HUES64 (cell line): Measurements from ENCODE around the gene UBAC2.
"Not testable (repeated sequence)": the region's sequence is repeated elsewhere in the genome, so short reads cannot be mapped to it uniquely, and the experiment has no call there.

Source experiments
- H3K27ac ChIP-seq: 2 replicates; pipeline ENCODE4 v1.7.0; 2013; ENCODE audit warnings: low read depth, low read length, inconsistent platforms
- H3K27me3 ChIP-seq: 2 replicates; pipeline ENCODE4 v1.6.1; 2013; ENCODE audit warnings: mild to moderate bottlenecking, low read length; ENCODE audit not compliant: insufficient read depth
- H3K36me3 ChIP-seq: 2 replicates; pipeline ENCODE4 v1.6.1; 2013; ENCODE audit warnings: mild to moderate bottlenecking, low read length; ENCODE audit not compliant: insufficient read depth
- H3K4me1 ChIP-seq: 2 replicates; pipeline ENCODE4 v1.6.1; 2013; ENCODE audit warnings: mild to moderate bottlenecking, low read length, moderate library complexity; ENCODE audit not compliant: insufficient read depth
- H3K4me3 ChIP-seq: 2 replicates; pipeline ENCODE4 v1.5.1; 2013; ENCODE audit warnings: mild to moderate bottlenecking, low read length, moderate library complexity
- H3K9ac ChIP-seq: 2 replicates; pipeline ENCODE4 v1.6.1; 2013; ENCODE audit warnings: mild to moderate bottlenecking, low read depth, low read length
- H3K9me3 ChIP-seq: 2 replicates; pipeline ENCODE4 v1.6.1; 2013; ENCODE audit warnings: low read depth, low read length; ENCODE audit not compliant: insufficient read depth
- WGBS: fragments of 150-250, 120-280 bp; methylation state at CpG from one replicate; pipeline ENCODE4 v1.1.7; 2013; ENCODE audit warnings: missing lambda C conversion rate; 5-methylcytosine and 5-hydroxymethylcytosine counted together

Gene UBAC2

DNA sequence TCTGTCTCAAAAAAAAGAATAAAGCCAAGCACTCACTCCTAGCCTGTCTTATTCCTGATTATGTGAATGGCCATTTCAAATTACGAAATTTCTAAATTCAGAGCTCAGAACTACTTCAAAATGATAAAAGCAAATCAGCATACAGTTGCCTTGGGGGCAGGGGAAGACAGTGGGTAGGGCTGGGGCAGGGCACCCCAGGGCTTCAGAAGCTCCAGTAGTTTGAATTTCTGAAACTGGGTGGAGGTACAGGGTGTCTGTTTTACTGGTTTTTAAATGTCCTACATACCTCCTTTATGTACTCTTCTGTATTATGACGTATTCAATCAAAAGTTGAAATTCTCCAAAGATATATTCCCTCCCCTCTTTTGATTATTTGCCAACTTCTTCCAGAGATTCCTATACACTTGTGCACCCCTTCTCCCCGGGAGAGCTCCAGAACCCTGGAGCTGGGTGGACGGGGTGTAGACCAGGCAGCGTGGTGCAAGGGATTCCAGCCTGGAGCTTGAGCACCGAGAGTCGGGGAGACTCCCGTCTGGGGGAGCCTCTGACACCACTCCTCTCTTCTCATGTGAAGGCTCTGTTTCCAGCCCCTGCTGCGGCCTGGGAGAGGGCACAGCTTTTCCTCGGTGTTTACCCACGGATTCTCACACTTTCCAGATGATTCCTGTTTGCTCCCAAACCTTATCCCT, 191.3 kb downstream of the UBAC2 start:
- WGBS, result 95% methylated on average over 11 of the region's 11 CpGs
- H3K4me3 ChIP-seq, result no peak overlapping the region
- H3K9me3 ChIP-seq, result no peaks in the 10 kb centered on the region
- no peaks in the 10 kb centered on the region for H3K4me1 ChIP-seq
- H3K9ac ChIP-seq, result no peak overlapping the region
- no peaks in the 10 kb centered on the region for H3K36me3 ChIP-seq
- no peaks in the 10 kb centered on the region for H3K27me3 ChIP-seq
- H3K27ac ChIP-seq, result no peak overlapping the region

GRCh38 chr13:99392470-99393135, 191.9 kb downstream of the UBAC2 start:
- H3K9me3 ChIP-seq, result no peaks in the 10 kb centered on the region
- H3K4me3 ChIP-seq, result no peak overlapping the region
- H3K27me3 ChIP-seq, result no peaks in the 10 kb centered on the region
- no peak overlapping the region for H3K9ac ChIP-seq
- no peaks in the 10 kb centered on the region for H3K36me3 ChIP-seq
- WGBS, result 91% methylated on average over 12 of the region's 13 CpGs
- no peaks in the 10 kb centered on the region for H3K4me1 ChIP-seq
- no peak overlapping the region for H3K27ac ChIP-seq

- not testable (repeated sequence) for H3K27ac ChIP-seq, H3K27me3 ChIP-seq, H3K4me3 ChIP-seq, H3K36me3 ChIP-seq, H3K4me1 ChIP-seq, H3K9ac ChIP-seq, H3K9me3 ChIP-seq
- WGBS, result 91% methylated on average over 4 of the region's 7 CpGs
Measured at GRCh38 chr13:99393391-99393790, 192.7 kb downstream of the UBAC2 start.

DNA sequence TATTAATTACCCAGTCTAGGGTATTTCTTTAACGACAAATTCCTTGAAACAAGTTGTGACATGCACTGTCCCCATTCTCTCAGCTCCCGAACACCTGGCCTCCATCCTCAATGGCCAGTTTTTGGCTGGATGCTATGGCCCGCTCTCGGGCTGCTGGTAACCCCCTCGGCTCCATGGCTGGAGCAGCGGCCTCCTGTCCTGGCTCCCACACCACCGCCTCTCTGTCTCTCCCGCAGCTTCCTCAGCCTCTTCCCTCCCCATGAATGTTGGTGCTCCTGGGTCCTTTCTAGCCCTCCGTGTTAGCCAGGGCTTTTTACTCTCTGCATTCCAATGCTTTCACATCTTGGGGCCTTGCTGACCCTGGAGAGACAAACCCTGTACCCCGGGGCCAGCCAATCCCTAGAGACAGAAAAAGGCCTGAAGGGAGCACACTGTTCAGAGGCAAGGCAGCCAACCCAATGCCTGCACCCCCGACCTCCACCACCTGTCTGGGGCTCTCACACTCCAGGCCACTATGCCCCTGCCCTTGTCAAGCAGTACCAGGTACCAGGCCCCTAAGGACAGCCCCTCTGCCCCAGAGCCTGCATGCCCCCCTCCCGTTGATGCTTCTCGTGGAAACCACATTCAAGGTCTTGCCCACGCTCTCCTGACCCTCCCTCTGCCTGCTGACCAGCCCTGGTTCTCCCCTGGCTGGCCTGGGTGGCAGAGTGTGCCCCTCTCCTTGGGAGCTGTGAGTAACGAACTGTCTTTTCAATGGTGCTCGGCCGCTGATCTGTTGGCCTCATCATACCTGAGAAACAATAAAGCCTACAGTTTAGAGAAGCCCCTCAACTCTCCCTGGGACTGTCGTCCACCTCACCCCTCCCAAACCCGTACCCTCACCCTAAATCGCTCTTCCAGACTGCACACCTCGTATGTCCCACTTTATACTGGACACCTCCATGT, 193.4 kb downstream of the UBAC2 start:
- Histone ChIP-seq H3K27ac (no peak overlapping the region), H3K9me3 (no peaks in the 10 kb centered on the region), H3K9ac (no peak overlapping the region), H3K4me1 (no peaks in the 10 kb centered on the region), H3K27me3 (no peaks in the 10 kb centered on the region), H3K4me3 (no peak overlapping the region), H3K36me3 (no peaks in the 10 kb centered on the region)
- WGBS, result 93% methylated on average over 21 of the region's 21 CpGs

DNA sequence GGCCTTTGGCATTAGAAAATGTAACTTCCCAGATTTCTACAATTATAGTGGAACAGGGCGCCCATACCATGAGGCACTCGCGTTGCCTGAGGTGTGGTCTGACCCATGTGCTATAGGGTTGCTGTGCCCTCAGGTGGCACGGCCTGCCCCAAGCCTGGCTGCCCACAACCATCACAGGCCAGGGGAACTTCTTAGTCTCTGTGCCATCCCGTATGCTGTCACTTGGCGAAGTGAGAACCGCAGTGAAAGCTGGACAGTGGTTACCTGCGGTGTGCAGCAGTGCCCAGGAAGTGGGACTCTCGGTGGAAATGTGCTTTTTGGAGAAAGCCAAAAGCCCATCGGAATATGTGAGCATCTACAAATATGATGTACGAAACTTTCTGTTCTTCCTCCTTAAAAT, 194.8 kb downstream of the UBAC2 start:
- H3K36me3 ChIP-seq, result no peaks in the 10 kb centered on the region
- H3K9me3 ChIP-seq, result no peaks in the 10 kb centered on the region
- no peak overlapping the region for H3K27ac ChIP-seq
- WGBS, result 96% methylated on average over 11 of the region's 11 CpGs
- H3K4me1 ChIP-seq, result no peaks in the 10 kb centered on the region
- H3K27me3 ChIP-seq, result no peaks in the 10 kb centered on the region
- H3K9ac ChIP-seq, result no peak overlapping the region
- no peak overlapping the region for H3K4me3 ChIP-seq

DNA sequence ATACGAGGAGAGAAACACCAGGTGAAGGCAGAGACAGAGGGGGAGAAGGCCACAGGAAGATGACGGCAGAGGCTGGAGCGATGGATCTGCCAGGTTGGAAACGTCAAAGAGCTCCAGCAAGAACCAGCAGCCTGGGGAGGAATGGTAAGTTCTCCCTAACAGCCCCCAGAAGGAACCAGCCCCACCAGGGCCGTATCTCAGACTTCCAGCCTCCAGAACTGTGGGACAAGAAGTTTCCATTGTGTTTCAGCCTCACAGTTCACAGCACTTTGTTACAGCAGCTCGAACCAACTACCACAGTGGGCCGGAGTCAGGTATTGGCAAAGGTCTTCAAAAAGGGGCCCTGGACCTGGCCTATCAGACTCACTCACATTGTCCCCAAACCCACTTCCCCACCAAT, 195.8 kb downstream of the UBAC2 start:
- 92% methylated on average over 7 of the region's 7 CpGs for WGBS
- no peak overlapping the region for H3K9ac ChIP-seq
- H3K27ac ChIP-seq, result no peak overlapping the region
- H3K27me3 ChIP-seq, result no peaks in the 10 kb centered on the region
- no peak overlapping the region for H3K4me3 ChIP-seq
- no peaks in the 10 kb centered on the region for H3K9me3 ChIP-seq
- no peaks in the 10 kb centered on the region for H3K36me3 ChIP-seq
- H3K4me1 ChIP-seq, result no peaks in the 10 kb centered on the region

- H3K36me3 ChIP-seq, result no peaks in the 10 kb centered on the region
- H3K27me3 ChIP-seq, result no peaks in the 10 kb centered on the region
- H3K4me1 ChIP-seq, result no peaks in the 10 kb centered on the region
- no peak overlapping the region for H3K27ac ChIP-seq
- no peak overlapping the region for H3K9ac ChIP-seq
- H3K4me3 ChIP-seq, result no peak overlapping the region
- no peaks in the 10 kb centered on the region for H3K9me3 ChIP-seq
- 94% methylated on average over 9 of the region's 9 CpGs for WGBS
Measured at GRCh38 chr13:99398071-99398470, 197.4 kb downstream of the UBAC2 start.

DNA sequence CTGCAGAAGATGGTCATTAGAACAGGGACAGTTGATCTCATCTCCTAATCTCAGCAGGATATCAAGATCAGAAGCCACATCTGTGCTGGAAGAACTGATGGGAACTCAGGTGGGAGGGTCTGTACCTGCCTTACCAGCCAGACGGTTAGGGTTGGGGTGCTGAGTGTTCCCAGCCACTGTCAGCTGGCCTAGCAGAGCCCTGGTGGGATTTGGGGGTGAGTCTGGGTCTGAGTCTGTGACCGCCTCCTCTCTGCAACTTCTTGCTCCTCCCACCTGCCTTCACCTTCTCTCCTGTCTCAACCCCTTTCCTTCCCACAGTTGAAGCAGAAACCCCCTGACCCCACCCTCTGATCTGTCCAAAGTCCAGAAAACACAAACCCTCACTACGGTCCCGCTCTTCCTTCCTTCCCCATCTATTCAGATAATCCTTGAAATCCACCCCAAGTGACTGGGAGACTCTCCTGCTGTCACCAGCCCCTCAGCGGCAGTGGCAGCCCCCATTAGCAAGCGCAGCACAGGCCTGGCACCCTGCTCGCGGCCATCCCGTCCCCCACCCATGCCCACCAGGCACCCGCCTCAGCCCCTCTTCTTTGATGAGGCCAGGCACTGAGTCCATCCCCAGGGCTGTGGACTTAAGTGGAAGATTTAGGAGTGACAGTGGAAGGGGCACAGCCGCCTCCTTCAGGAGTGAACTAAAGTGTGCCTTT, 198.4 kb downstream of the UBAC2 start:
- H3K27me3 ChIP-seq, result no peaks in the 10 kb centered on the region

DNA sequence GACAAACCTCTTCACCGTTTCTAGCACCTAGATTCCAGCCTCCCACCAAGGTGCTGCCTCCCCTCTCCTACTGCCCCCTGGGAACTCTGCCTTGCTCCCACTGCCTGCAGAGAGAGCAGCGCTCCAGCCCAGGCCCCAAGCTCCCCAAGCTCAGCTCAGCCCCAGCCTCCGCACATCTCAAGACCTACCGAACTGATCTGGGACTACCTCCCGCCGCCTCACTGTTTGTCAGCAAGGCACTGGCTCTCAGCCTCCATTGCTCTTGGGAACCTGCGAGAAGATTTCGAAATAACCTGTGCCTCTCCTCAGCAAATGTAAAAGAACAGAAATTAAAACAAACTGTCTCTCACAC, 198.9 kb downstream of the UBAC2 start:
- no peaks in the 10 kb centered on the region for H3K27me3 ChIP-seq
- no peaks in the 10 kb centered on the region for H3K9me3 ChIP-seq
- H3K27ac ChIP-seq, result no peak overlapping the region
- H3K4me3 ChIP-seq, result no peak overlapping the region
- no peaks in the 10 kb centered on the region for H3K36me3 ChIP-seq
- no peaks in the 10 kb centered on the region for H3K4me1 ChIP-seq
- H3K9ac ChIP-seq, result no peak overlapping the region
- 92% methylated on average over 8 of the region's 8 CpGs for WGBS

More for the DNA sequence above, 198.4 kb downstream of the UBAC2 start:
- no peaks in the 10 kb centered on the region for H3K36me3 ChIP-seq
- H3K27ac ChIP-seq, result no peak overlapping the region
- H3K9me3 ChIP-seq, result no peaks in the 10 kb centered on the region
- H3K9ac ChIP-seq, result no peak overlapping the region
- H3K4me1 ChIP-seq, result no peaks in the 10 kb centered on the region
- WGBS, result 91% methylated on average over 11 of the region's 11 CpGs
- no peak overlapping the region for H3K4me3 ChIP-seq

DNA sequence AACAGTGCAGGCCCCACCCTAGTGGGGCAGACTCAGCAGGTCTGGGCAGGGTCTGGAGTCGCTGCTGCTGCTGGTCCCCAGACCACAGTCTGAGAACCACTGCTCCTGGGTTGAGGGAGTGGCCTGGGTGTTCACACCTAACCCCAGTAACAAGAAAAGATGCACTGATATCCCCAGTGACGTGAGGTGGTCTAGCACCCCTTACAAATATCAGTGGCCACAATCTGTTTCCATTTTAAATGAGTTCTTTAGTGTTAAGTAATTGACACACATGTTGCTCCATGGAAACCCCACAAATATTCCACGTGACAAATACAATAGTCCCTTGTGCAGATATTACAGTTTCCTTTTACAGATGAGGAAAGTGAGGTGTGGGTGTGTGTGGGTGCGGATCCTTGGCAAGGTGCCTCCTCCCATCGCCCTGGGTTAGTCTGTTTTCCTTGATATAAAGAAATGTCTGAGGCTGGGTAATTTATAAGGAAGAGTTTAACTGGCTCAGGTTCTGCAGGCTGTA, 202.9 kb downstream of the UBAC2 start:
- Histone ChIP-seq H3K36me3 (no peaks in the 10 kb centered on the region), H3K27ac (no peak overlapping the region), H3K9ac (no peak overlapping the region), H3K27me3 (no peaks in the 10 kb centered on the region), H3K4me1 (no peaks in the 10 kb centered on the region), H3K9me3 (no peaks in the 10 kb centered on the region), H3K4me3 (no peak overlapping the region)
- 97% methylated on average over 4 of the region's 5 CpGs for WGBS
